ENCODE results near the gene NKX6-2.
"Not testable (repeated sequence)": the region's sequence is repeated elsewhere in the genome, so short reads cannot be mapped to it uniquely, and the experiment has no call there.

Gene NKX6-2

GRCh38 chr10:132797986-132798385 lies 12.0 kb upstream of the NKX6-2 start:
- not testable (repeated sequence) for DNase-seq (ENCODE audit: low read depth in 3 of 3)

DNA sequence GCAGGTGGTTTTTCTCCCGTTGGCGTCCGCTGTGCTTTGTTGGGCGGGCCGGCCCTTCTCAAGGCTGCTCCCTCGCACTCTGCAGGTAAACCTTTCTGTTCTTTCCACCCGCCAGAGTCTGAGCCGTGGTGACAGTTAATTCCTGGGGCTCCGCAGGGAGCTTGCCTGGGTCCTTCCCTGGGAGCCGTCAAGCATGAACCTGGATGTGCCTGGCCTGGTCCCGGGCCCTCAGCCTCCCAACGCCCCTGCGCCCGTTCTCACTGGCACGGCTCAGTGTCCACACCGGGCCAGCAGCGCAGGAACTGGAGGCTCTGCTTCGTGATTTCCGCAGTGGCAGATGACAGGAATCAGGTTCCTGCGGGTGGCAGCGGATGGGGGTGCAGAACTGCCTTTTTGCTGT lies 10.9 kb upstream of the NKX6-2 start:
- DNase-seq (ENCODE audit: low read depth in 3 of 3), result no peak

GRCh38 chr10:132793871-132794849 lies 8.2 kb upstream of the NKX6-2 start:
- DNase-seq (ENCODE audit: low read depth in 3 of 3), result no peak

DNA sequence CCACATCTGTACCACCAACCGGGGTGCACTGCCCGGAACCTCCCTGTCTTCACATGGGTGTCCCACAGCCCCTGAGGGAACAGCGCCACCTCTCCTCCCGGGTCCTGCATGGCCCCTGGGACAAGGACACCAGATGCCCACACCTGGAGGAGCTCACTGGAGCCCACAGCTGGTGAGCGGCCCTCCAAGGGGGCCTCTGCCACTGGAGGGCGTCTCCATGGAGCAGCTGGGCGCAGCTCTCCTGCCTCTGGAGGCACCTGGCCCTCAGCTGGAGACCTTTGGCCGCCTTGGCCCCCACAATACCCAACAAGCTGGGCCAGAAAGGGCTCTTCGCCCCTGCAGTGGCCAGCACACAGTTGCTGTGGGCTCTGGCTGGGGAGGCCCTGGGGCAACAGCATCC lies 7.3 kb upstream of the NKX6-2 start:
- DNase-seq (ENCODE audit: low read depth in 3 of 3), result no peak

DNA sequence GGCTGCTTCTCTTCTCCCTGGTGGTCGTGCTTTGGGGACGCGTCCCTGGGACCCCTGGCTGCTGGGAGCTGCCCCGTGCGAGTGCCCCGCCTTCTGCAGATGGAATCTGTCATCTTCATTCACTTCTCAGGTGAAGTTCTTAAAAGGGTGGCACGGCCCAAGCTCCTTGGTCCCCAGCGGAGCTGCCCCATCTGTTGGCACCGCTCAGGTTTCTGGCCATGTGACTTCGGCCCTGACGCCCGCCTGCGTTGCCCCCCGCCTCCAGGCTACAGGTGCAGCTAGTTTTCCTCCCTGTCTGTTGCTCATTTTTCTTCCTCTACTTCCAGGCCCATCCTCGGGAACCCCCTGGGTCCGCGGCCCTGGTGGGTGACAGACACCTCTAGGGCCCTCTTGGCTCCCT lies 6.8 kb upstream of the NKX6-2 start:
- no peak for DNase-seq (ENCODE audit: low read depth in 3 of 3)

DNA sequence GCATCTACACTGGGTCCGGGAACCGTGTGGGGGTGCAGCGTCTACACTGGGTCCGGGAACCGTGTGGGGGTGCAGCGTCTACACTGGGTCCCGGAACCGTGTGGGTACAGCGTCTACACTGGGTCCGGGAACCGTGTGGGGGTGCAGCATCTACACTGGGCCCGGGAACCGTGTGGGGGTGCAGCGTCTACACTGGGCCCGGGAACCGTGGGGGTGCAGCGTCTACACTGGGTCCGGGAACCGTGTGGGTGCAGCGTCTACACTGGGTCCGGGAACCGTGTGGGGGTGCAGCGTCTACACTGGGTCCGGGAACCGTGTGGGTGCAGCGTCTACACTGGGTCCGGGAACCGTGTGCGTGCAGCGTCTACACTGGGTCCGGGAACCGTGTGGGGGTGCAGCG lies 6.2 kb upstream of the NKX6-2 start:
- not testable (repeated sequence) for DNase-seq (ENCODE audit: low read depth in 3 of 3)

GRCh38 chr10:132790934-132791829 lies 5.2 kb upstream of the NKX6-2 start:
- no peak for DNase-seq (ENCODE audit: low read depth in 3 of 3)

DNA sequence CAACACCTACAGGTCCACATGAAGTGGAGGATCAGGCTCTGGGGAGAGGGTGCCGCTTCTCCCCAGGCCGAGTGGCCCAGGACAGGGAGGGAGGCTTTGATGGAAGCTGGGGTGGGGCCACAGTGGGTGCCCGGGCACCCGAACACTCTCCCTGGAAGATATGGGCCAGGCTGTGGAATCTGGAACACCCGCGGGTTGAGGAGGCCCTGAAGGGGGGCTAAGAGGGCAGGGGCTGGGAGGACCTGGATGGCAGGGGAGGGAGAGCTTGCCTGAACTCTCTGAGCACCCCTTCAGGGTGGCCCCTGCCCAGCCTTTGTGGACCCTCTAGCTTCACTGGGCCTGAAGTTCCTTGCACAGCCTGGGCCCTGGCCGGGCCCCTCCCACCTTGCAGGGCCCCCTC lies 4.5 kb upstream of the NKX6-2 start:
- no peak for DNase-seq (ENCODE audit: low read depth in 3 of 3)

DNA sequence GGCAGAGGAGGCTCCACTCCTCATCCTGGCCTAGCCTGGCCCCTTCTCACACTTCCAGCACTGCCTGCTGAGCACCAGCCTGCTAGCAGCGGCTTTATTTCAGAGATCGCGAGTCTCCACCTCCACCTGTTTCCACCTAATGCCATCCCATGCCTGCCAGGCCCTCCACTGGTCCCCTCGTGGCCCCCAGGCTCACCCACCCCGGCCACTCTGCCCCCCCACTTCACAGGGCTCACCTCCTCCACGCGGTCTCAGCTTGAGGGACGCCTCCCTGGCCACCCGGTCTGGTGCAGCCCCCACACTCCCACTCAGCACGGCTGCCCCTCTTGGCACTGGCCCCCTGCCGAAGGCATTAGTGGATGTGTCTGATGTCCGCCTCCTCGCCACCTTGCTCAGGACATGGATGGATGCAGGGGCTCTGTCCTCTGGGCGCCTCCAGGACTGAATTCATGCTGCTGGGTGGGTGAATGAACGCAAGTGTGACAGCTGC lies 3.8 kb upstream of the NKX6-2 start:
- no peak for DNase-seq (ENCODE audit: low read depth in 3 of 3)

DNA sequence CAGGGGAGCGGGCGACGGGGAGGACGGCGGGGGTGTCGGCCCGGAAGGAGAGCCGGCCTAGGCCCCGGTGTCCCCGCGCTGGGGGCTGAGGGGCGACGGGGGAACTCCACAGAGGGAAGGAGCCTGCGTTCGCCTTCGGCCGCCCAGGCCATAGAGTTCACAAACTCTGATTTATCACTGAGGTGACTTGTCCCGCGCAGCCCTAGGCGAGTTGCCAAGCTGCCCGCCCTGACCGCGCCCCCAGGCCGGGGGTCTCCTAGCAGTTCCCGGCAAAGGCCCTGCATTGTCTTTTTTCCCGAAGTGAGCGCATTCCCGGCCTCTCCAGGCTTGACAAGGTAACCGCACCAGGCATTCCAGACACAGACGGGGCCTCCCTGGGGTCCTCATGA lies 2.9 kb upstream of the NKX6-2 start:
- DNase-seq (ENCODE audit: low read depth in 3 of 3), result no peak

DNA sequence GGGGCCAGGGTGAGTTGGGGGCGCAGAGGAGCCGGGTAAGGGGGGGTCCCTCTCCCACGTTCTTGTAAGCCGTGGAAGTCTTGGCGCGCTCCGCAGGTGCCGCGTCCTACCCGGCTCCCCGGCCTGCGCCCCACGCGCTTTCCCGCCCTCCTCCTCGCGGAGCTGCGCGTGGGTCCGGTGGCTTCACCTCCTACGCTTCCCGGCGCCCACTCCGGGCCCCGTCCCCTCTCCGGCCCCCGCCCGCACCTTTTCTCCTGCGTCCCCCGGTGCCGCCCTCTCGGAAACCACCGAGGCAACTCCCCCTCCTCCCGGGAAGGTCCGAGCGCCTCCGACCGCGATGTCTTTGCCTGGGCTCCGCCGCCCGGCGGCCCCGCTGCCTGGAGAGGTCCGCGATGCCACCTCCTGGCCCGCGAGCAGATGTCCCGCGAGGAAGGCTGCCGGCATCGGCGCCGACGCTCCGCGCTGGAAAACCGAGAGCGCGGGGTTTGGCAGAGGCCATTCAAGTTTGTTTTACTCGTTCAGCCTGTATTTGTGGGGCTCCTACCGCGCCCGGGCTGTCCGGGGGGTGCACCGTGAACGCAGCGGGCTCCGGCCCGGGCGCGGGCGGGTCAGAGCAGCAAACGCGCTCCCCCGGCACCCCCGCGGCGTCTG lies 2.4 kb upstream of the NKX6-2 start:
- no peak for DNase-seq (ENCODE audit: low read depth in 3 of 3)

DNA sequence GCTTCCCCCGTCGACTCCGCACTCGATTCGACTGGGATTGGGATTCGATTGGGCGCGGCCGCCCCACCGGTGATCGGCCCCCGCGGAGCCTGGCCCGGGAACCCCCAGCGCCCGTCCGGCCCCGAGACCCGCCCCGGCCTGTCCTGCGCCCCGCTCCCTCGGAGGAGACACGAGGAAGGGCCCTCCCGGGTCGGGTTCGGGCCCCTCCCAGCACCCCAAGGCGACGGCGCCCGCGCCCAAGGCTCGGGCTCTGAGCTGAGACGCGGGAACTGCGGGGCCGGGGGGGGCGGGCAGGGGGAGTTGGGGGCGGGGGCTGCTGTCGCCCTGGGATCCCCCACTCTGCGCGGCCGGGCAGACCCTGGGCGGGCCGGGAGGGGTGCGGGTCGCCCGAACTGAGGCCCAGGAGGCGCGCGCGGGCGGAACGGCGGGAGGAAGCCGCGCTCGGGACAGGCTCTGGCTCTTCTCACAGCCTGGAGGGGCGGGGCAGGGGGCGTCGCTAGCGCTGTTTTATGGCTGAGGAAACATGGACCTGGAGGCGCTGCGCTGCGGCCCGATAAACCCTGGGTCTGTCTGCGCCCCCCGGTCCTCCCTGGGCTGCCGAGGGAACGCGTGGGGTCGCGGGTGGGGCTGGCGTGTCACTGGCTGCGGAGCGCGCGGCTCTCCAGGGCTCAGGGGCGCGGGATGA lies 1.7 kb upstream of the NKX6-2 start:
- no peak for DNase-seq (ENCODE audit: low read depth in 3 of 3)

- DNase-seq (ENCODE audit: low read depth in 3 of 3), result no peak
Measured at GRCh38 chr10:132786884-132787494, 1.0 kb upstream of the NKX6-2 start.

DNA sequence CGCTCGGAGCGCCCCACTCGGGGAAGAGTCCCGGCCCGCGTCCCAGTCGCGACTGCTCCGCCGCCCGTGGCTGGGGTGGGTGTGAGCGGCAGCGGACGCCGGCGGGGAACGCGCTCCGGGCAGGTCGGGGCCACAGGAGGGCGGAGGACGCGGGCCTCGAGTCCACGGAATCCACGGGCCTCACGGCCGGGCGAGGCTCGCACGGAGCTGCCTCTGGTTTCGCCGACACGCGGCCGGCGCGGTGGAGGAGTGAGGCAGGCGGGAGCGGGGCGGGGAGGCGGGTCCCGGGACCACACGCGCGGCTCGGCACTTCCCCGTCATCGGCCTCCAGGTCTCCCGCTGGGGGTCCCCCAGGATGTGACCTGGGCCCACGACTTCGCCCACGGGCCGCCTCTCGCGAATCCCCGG lies 533 bp upstream of the NKX6-2 start:
- DNase-seq (ENCODE audit: low read depth in 3 of 3), result no peak

DNA sequence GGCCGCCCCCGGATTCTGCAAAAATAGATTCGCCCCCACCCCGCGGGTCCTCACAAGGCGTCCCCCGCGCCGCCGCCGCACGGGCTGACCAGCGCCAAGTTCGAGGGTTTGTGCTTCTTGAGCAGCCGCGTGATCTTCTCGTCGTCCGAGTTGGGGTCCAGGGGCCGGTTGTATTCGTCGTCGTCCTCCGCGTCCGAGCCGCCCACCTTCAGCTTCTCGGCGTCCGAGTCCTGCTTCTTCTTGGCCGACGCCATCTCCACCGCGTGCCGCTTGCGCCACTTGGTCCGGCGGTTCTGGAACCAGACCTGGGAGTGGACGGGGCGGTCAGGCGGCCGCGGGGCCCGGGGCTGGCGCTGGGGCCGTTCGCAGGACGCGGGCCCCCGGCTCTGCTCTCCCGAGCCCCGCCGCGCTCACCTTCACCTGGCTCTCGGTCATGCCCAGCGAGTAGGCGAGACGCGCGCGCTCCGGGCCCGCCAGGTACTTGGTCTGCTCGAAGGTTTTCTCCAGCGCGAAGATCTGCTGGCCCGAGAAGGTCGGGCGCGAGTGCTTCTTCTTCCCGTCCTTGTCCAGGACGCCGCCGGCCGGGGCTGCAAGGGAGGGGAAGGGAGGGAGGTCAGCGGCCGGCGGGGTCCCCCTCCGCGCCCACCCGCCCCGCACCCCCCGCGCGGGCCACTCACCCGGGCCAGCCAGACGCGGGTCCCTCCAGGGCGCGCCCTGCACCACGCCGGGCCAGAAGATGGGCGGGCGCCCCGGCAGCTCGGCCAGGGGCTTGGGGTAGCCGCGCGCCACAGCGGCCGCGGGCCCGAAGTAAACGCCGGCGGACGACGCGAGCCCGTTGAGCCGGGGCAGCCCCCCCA lies 853 bp downstream of the NKX6-2 start:
- DNase-seq (ENCODE audit: low read depth in 3 of 3), result no peak

DNA sequence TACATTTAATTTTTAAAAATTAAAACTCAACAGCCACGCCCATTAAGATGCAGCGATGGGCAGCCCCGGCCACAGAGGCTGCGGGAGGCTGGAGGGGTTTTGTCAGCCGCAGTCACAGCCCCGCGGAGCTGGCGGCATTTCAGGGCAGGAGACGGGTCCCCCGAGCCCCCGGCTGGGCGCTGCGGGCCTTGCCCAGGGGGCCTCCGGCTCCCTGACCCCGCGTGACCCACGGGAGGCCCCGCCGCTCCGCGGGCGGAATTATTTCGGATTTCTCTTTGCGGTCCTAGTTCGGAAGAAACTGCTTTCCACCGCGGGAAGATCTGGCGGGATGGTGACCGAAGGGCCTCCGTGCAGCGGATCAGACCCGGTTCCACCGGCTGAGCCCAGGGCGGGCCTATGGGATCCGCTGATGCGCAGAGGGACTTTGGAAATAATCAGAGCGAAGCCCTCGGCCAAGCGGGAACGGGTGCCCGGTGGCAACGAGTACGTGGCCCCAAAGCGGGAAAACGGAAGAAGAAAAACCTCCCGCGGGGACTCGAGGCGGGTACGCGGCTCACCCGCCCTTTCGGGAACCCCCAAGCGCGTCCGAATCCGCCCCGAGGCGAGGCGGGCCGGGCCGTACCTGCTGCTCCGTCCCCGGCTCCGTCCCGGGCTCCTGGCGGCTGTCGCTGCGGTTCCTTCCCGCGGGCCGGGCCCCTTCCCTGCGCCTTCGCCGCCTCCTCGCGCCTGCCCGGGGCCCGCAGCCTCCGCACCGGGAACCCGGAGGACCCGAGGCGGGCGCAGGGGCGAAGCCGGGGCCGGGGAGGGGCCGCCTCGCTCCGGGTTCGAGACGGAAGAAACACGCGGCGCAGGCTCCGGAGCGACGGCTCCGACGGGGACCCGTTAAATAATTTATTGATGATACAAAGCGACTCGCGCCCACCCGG lies 1.7 kb downstream of the NKX6-2 start:
- no peak for DNase-seq (ENCODE audit: low read depth in 3 of 3)

DNA sequence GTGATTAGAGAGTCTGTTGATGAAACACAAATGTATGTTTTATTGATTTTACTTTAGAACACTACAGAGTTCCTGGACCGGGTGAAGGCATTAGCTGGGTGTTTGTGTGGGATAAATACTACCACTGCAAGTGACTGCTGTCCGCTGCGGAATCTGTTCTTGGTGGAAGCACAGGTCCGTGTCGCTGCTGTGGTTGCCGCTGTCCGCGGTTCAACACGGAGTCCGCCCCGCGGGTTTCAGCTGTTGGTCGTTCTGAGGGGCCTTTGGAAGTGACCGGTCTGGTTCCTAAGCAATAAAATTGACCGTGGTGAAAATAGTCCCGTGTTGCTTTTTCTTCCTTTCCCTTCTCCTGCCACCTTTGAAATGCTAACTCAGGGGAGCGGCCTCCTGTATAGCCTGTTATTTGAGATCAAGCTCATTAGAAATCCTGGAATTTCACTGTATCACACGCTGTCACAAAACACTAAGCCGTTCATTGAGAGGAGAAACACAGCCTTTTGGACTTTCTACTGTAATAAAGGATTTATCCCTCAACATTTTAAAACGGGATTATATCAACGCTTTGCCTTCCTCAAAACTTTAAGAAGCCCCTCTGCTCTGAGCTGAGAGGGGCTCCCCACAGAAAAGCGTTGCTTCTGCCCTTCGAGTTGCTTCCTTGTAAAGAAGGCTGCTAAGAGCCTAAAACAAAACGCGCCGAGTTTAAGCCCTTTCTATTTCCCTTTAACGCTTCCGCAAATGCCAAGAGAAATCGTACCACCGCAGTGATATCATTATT lies 2.6 kb downstream of the NKX6-2 start:
- no peak for DNase-seq (ENCODE audit: low read depth in 3 of 3)

DNA sequence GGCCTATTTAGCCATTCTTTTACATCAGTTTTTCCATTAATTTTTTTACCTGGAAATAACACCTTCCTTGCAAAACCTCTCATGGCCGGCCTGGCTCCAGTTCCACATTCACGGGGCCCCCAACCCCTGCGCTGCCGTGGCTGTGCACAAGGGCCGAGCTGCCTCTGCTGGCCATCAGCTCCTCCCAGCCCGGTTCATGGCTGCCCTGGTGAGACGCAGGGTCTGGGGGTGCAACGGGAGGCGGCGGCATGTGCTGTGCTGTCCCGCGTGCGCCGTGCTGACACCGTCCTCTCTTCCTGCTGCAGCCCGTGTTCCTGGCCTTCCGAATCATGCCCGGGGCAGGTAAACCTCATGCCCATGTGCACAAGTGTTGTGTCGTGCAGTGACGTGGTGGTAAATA lies 4.4 kb downstream of the NKX6-2 start:
- DNase-seq (ENCODE audit: low read depth in 3 of 3), result no peak

All from stimulated activated CD4-positive, alpha-beta T cell treated with anti-CD3 and anti-CD28 coated beads, TNF-alpha, amount 100 ng/mL, for 24 hours (primary cell).